ENCODE data around the gene TRIM29. TPM values are rescaled to one million over a fixed set of nuclear protein-coding genes. Genes with fewer than 3 reads are reported as not detected.
A peak's percentile ranks its signal among the peaks of the same experiment; 100 is the strongest.

The TRIM29 gene
- total and polyA plus RNA-seq, 2 donors (not counting 1 experiment from before 2014, with no cell fraction given): not detected

- no peak for DNase-seq (ENCODE audit: low read depth in 2 of 2)
- Histone ChIP-seq H3K9ac (ENCODE audit: insufficient read depth, low read length) (no peak overlapping the region), H3K27ac (ENCODE audit: insufficient read depth, low read length) (no peak overlapping the region), H3K36me3 (ENCODE audit: control insufficient read depth, insufficient read depth, low read length) (no peaks in the 10 kb centered on the region), H3K79me2 (ENCODE audit: control insufficient read depth, insufficient read depth, low read length) (no peaks in the 10 kb centered on the region), H3K4me1 (ENCODE audit: control insufficient read depth, extremely low read depth, insufficient read depth, low read length) (no peaks in the 10 kb centered on the region), H3K4me3 (replicated peaks in 1 of 4; ENCODE audit: control extremely low read depth in 1 of 4, insufficient read depth in 1 of 4, low read depth in 3 of 4, low read length in 4 of 4) (no peak overlapping the region), H3K27me3 (ENCODE audit: control insufficient read depth, insufficient read depth, low read length) (no peaks in the 10 kb centered on the region), H4K20me1 (ENCODE audit: control insufficient read depth, extremely low read depth, insufficient read depth, low read length) (no peaks in the 10 kb centered on the region), H3K9me3 (ENCODE audit: control insufficient read depth, insufficient read depth, low read depth, low read length) (no peaks in the 10 kb centered on the region), H2AFZ (ENCODE audit: low read length) (no peak overlapping the region), H3K4me2 (ENCODE audit: extremely low read depth, insufficient read depth, low read length) (no peak overlapping the region)
- TF ChIP-seq EZH2 (IDR thresholded peaks at IDR 0.05; ENCODE audit: low read length, missing control alignments): no peak
- no peak for TF ChIP-seq CTCF (conservative IDR thresholded peaks at IDR 0.05 in 1 of 2, IDR thresholded peaks at IDR 0.05 in 1 of 2; ENCODE audit: low read depth in 1 of 2, low read length in 2 of 2)
Measured at GRCh38 chr11:120086651-120087050, 51.3 kb downstream of the TRIM29 start.

- H4K20me1 ChIP-seq (ENCODE audit: control insufficient read depth, extremely low read depth, insufficient read depth, low read length): no peaks in the 10 kb centered on the region
- no peak overlapping the region for H3K9ac ChIP-seq (ENCODE audit: insufficient read depth, low read length)
- no peak overlapping the region for H2AFZ ChIP-seq (ENCODE audit: low read length)
- no peaks in the 10 kb centered on the region for H3K9me3 ChIP-seq (ENCODE audit: control insufficient read depth, insufficient read depth, low read depth, low read length)
- TF ChIP-seq EZH2 (IDR thresholded peaks at IDR 0.05; ENCODE audit: low read length, missing control alignments) (no peak), CTCF (conservative IDR thresholded peaks at IDR 0.05 in 1 of 2, IDR thresholded peaks at IDR 0.05 in 1 of 2; ENCODE audit: low read depth in 1 of 2, low read length in 2 of 2) (peak; percentile 10 to 18)
- no peaks in the 10 kb centered on the region for H3K4me1 ChIP-seq (ENCODE audit: control insufficient read depth, extremely low read depth, insufficient read depth, low read length)
- H3K4me3 ChIP-seq (replicated peaks in 1 of 4; ENCODE audit: control extremely low read depth in 1 of 4, insufficient read depth in 1 of 4, low read depth in 3 of 4, low read length in 4 of 4): no peak overlapping the region
- no peaks in the 10 kb centered on the region for H3K79me2 ChIP-seq (ENCODE audit: control insufficient read depth, insufficient read depth, low read length)
- no peak overlapping the region for H3K27ac ChIP-seq (ENCODE audit: insufficient read depth, low read length)
- H3K36me3 ChIP-seq (ENCODE audit: control insufficient read depth, insufficient read depth, low read length): no peaks in the 10 kb centered on the region
- no peak for DNase-seq (ENCODE audit: low read depth in 2 of 2)
- H3K27me3 ChIP-seq (ENCODE audit: control insufficient read depth, insufficient read depth, low read length): no peaks in the 10 kb centered on the region
- H3K4me2 ChIP-seq (ENCODE audit: extremely low read depth, insufficient read depth, low read length): no peak overlapping the region
Measured at GRCh38 chr11:120079750-120080610, 57.9 kb downstream of the TRIM29 start.

- no peak for DNase-seq (ENCODE audit: low read depth in 2 of 2)
- Histone ChIP-seq H3K9ac (ENCODE audit: insufficient read depth, low read length) (no peak overlapping the region), H3K36me3 (ENCODE audit: control insufficient read depth, insufficient read depth, low read length) (no peaks in the 10 kb centered on the region), H4K20me1 (ENCODE audit: control insufficient read depth, extremely low read depth, insufficient read depth, low read length) (no peaks in the 10 kb centered on the region), H3K27ac (ENCODE audit: insufficient read depth, low read length) (no peak overlapping the region), H3K4me2 (ENCODE audit: extremely low read depth, insufficient read depth, low read length) (no peak overlapping the region), H3K4me3 (replicated peaks in 1 of 4; ENCODE audit: control extremely low read depth in 1 of 4, insufficient read depth in 1 of 4, low read depth in 3 of 4, low read length in 4 of 4) (no peak overlapping the region), H3K27me3 (ENCODE audit: control insufficient read depth, insufficient read depth, low read length) (no peaks in the 10 kb centered on the region), H3K79me2 (ENCODE audit: control insufficient read depth, insufficient read depth, low read length) (no peaks in the 10 kb centered on the region), H3K4me1 (ENCODE audit: control insufficient read depth, extremely low read depth, insufficient read depth, low read length) (no peaks in the 10 kb centered on the region), H3K9me3 (ENCODE audit: control insufficient read depth, insufficient read depth, low read depth, low read length) (no peaks in the 10 kb centered on the region), H2AFZ (ENCODE audit: low read length) (no peak overlapping the region)
- TF ChIP-seq CTCF (conservative IDR thresholded peaks at IDR 0.05 in 1 of 2, IDR thresholded peaks at IDR 0.05 in 1 of 2; ENCODE audit: low read depth in 1 of 2, low read length in 2 of 2) (no peak), EZH2 (IDR thresholded peaks at IDR 0.05; ENCODE audit: low read length, missing control alignments) (no peak)
Measured at GRCh38 chr11:120078397-120078796, 59.5 kb downstream of the TRIM29 start.
